Mucosa of descending colon (tissue), 3 donors: ENCODE data around the gene NFAM1. TPM values are rescaled to one million over a fixed set of nuclear protein-coding genes. Genes with fewer than 3 reads are reported as not detected.
A peak's percentile ranks its signal among the peaks of the same experiment; 100 is the strongest.

ENCODE experiments used
- ATAC-seq: fragments of 200-7000 bp; cut with Tn5 transposase; one replicate; pipeline ENCODE4 v1.9.1; 2020; ENCODE audit warnings: mild to moderate bottlenecking, moderate library complexity
- DNase-seq, 3 donors: peaks; one replicate each; pipeline ENCODE4 v3.0.0-alpha.2; 2020
- H3K36me3 ChIP-seq: fragments of 200-600 bp; one replicate; pipeline ENCODE4 v1.8.0; 2021; ENCODE audit warnings: low read depth, mild to moderate bottlenecking
- H3K4me1 ChIP-seq: fragments of 200-600 bp; one replicate; pipeline ENCODE4 v1.8.0; 2021; ENCODE audit warnings: low read depth, mild to moderate bottlenecking
- H3K4me3 ChIP-seq: fragments of 200-600 bp; one replicate; pipeline ENCODE4 v1.8.0; 2021; ENCODE audit warnings: mild to moderate bottlenecking
- H3K9me3 ChIP-seq: fragments of 200-600 bp; one replicate; pipeline ENCODE4 v1.8.0; 2021; ENCODE audit warnings: mild to moderate bottlenecking
- intact Hi-C, 2 donors: fragments of 100-400 bp; cut with DNase I in 1 of 2; cut with micrococcal nuclease in 1 of 2; formaldehyde crosslinking; loops; one replicate each; pipeline versions ENCODE4 v1.11.0 to v1.11.1; 2022; cut with DNase I, micrococcal nuclease
- total RNA-seq, 3 donors: library from RNA; stranded (reverse); fragmentation: NEBNext Ultra II Directional in 2 of 3; extraction: Animal tissue kit (Norgen Biotek cat#: 25700) in 2 of 3; gene quantifications; one replicate each; pipeline versions ENCODE4 v1.2.1 to v1.2.4, GENCODE V29; 2021 to 2023
- TF ChIP-seq, protein P1 (sequence below): fragments of 200-600 bp; IDR thresholded peaks from one replicate; pipeline ENCODE4 v1.8.0; 2022; ENCODE audit warnings: antibody characterized with exemption, mild to moderate bottlenecking
- donor health status: DM: no; HTN: no; CAD: no; lungs with moderate emphysema.
- donor health status: DM: no; HTN: no; CAD: no.
- donor health status: DM: no; HTN: yes; CAD: no.

Gene NFAM1
- total RNA-seq, 3 donors from 2014 or later = 0.46 to 3.1 (median 2.9) TPM

- intact Hi-C loops = no loop called here
- Histone ChIP-seq H3K4me3 (no peak overlapping the region), H3K36me3 (no peaks in the 10 kb centered on the region), H3K9me3 (no peaks in the 10 kb centered on the region), H3K4me1 (peaks cover 11% of the 10 kb centered on the region)
- TF ChIP-seq, protein P1, sequence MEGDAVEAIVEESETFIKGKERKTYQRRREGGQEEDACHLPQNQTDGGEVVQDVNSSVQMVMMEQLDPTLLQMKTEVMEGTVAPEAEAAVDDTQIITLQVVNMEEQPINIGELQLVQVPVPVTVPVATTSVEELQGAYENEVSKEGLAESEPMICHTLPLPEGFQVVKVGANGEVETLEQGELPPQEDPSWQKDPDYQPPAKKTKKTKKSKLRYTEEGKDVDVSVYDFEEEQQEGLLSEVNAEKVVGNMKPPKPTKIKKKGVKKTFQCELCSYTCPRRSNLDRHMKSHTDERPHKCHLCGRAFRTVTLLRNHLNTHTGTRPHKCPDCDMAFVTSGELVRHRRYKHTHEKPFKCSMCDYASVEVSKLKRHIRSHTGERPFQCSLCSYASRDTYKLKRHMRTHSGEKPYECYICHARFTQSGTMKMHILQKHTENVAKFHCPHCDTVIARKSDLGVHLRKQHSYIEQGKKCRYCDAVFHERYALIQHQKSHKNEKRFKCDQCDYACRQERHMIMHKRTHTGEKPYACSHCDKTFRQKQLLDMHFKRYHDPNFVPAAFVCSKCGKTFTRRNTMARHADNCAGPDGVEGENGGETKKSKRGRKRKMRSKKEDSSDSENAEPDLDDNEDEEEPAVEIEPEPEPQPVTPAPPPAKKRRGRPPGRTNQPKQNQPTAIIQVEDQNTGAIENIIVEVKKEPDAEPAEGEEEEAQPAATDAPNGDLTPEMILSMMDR = peak; percentile 19
- ATAC-seq (peak; percentile 97), DNase-seq (peak; percentile 90 to 98 (median 97))
Observed at GRCh38 chr22:42444077-42444904, 12.1 kb upstream of the NFAM1 start.

DNA sequence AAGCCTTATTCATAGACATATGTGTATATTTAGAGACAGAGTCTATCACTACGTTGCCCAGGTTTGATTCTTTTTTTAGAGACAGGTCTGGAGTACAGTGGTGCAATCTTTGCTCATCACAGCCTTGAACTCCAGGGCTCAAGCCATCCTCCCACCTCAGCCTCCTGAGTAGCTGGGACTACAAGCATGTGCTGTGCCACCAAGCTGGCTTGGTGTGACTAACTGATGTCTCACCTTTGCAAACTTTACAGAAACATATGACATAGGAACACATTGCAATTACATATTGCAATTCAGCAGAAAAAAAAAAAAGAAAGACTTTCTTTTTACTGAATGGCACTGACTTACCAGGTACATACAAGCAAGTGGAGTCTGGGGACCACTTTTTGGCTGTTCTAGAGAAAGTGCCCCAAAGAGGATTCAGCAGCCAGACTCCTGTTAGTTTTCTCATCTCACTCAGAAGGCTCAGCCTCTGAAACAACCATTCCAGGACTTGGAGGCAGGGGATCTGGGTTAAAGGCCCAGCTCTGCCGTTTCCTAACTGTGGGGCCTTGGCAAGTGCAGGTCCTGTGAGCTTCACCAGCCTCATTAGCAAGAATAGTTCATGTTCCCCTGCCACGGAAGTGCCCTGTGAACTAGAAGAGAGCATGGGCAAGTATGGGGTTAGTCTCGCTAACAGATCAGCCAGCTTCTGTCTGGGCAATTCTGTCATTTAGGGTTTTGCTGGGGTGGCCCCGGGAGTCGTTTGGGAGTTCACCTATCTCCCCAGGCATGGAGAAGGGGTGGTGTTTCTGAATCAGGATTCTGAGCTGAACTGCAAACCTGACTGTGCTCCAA is 11.3 kb upstream of the NFAM1 start:
- DNase-seq = no peak
- TF ChIP-seq, protein P1 = no peak
- peak; percentile 8 for ATAC-seq
- Histone ChIP-seq H3K36me3 (no peaks in the 10 kb centered on the region), H3K9me3 (no peaks in the 10 kb centered on the region), H3K4me1 (peaks cover 11% of the 10 kb centered on the region), H3K4me3 (no peak overlapping the region)
- intact Hi-C loops = no loop called here

DNA sequence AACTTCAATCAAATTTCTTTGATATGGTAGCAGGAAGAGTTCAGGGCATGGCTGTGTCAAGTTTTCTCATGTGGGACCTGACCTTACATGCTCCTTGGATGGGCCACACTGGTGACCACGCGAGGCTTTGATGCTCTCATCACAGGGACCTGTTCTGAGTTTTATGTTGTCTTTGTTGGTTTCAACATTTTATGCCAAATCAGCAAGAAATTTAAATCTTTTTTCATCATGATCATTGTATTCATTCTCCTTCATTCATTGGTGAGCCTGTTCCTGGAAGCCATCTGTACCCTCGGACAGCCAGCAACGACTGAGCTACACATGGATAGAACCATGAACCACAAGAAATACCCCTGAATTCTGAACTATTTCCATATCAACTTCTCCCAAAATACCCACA is 10.5 kb upstream of the NFAM1 start:
- TF ChIP-seq, protein P1 = no peak
- Histone ChIP-seq H3K4me1 (peaks cover 11% of the 10 kb centered on the region), H3K9me3 (no peaks in the 10 kb centered on the region), H3K36me3 (no peaks in the 10 kb centered on the region), H3K4me3 (no peak overlapping the region)
- ATAC-seq = no peak
- intact Hi-C loops = no loop called here
- no peak for DNase-seq

GRCh38 chr22:42440728-42441127 is 8.5 kb upstream of the NFAM1 start:
- TF ChIP-seq, protein P1 = no peak
- H3K4me1 ChIP-seq = peaks cover 11% of the 10 kb centered on the region
- no peak for DNase-seq
- intact Hi-C loops = no loop called here
- H3K36me3 ChIP-seq = no peaks in the 10 kb centered on the region
- no peak overlapping the region for H3K4me3 ChIP-seq
- no peak for ATAC-seq
- H3K9me3 ChIP-seq = no peaks in the 10 kb centered on the region

DNA sequence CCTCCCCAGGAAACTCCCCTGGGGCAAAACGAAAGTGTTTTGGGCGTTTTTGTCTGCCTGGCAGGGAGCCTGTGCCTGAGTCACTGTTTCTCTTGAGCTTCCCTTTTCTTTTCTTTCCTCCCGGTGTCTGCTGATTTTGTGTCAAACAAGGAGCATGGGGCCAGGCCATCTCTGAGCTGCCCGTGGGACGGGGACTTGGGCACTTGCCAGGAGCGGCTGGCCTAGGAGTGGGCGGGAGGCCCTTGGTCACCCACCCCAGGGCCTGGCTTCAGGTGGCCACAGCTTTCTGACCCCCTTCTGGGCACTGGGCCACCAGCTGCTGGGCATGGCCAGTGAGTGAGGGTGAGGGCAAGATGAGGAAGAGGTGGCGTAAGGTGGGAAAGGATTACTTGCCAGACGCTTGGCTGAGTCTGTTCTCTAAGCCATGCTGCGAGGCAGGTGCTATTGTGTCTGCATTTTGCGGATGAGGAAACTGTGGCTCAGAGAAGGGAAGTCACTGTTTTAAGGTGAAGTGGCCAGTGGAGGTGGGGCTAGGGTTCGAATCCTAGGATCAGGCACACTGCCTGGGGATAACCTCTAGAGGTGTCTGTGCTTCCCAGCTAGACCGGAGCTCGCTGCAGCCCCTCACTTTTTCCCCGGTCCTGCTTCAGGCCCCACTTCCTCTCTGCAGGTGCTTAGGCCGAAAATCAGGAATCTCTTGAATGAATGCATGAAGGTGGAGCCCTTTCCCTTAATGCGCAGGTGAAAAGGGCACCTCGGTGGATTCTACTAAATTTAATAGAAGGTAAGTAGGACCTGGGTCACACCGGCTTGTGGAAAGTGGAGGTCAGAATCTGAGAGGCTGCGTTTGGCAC is 7.8 kb upstream of the NFAM1 start:
- TF ChIP-seq, protein P1 = no peak
- H3K9me3 ChIP-seq = no peaks in the 10 kb centered on the region
- no peak overlapping the region for H3K4me3 ChIP-seq
- intact Hi-C loops = loop anchor here in 1 of 2 donors (10.0 kb wide), 1 partner anchor 275 kb away; no protein-coding TSS in a partner anchor
- H3K4me1 ChIP-seq = peaks cover 10% of the 10 kb centered on the region
- peak in 1 of 3 donors; percentile 25 for DNase-seq
- H3K36me3 ChIP-seq = no peaks in the 10 kb centered on the region
- no peak for ATAC-seq
